ENCODE results near the gene PPP1R12B.
"Not testable (repeated sequence)": the region's sequence is repeated elsewhere in the genome, so short reads cannot be mapped to it uniquely, and the experiment has no call there.

The PPP1R12B gene

GRCh38 chr1:202452508-202452907 lies 104.0 kb downstream of the PPP1R12B start:
- no peak for DNase-seq (ENCODE audit: low read depth)

- DNase-seq (ENCODE audit: low read depth): not testable (repeated sequence)
Measured at GRCh38 chr1:202456372-202457169, 108.1 kb downstream of the PPP1R12B start.

- DNase-seq (ENCODE audit: low read depth): not testable (repeated sequence)
Measured at GRCh38 chr1:202458651-202459050, 110.2 kb downstream of the PPP1R12B start.

- DNase-seq (ENCODE audit: low read depth): not testable (repeated sequence)
Measured at GRCh38 chr1:202459470-202460142, 111.1 kb downstream of the PPP1R12B start.

DNA sequence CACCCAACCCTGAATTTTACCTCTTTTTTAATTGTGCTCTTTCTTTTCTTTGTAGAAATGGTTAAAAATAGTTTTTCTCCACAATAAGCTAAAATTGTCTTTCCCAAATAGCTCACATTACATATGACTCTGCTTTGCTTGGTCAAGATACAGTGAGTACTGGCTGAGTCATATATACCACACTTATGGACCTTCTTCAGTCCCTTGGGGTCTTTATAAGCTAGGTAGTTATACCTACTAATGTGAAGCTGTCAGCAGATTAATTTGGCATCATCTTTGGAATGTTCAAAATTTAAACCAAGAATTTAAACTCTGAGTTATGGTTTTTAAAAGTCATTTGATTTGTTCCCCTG lies 111.6 kb downstream of the PPP1R12B start:
- DNase-seq (ENCODE audit: low read depth): not testable (repeated sequence)

- no peak for DNase-seq (ENCODE audit: low read depth)
Measured at GRCh38 chr1:202462342-202463076, 114.0 kb downstream of the PPP1R12B start.

- not testable (repeated sequence) for DNase-seq (ENCODE audit: low read depth)
Measured at GRCh38 chr1:202464153-202464742, 115.7 kb downstream of the PPP1R12B start.

DNA sequence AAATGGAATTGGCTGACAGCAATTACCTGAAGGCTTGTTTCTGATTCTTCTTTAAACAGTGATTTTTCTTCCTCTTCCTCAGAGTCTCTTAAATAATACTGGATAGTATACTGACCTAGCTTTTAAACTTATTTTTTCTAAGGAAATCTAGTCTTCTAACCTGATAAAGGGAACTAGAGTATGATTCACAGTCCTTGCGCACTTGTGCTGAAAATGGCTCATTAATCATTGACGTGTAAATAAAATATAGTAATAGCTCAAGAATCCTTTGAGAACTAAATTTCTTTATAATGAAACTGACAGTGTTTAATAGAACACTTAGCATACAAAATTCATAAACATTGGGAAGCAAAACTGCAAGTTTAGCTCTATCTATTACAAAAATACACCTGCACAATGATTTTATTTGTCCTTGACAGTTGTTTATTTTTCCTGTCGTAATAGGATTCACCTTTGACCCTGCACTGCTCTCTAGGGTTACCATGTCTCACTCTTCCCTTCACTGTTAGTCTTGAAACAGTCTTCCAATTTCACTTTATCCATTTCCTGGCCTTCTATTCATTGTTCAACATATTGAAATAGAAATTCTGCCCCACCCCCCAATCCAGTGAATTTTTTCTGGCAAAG lies 117.3 kb downstream of the PPP1R12B start:
- DNase-seq (ENCODE audit: low read depth): not testable (repeated sequence)

GRCh38 chr1:202466339-202466738 lies 117.8 kb downstream of the PPP1R12B start:
- not testable (repeated sequence) for DNase-seq (ENCODE audit: low read depth)

DNA sequence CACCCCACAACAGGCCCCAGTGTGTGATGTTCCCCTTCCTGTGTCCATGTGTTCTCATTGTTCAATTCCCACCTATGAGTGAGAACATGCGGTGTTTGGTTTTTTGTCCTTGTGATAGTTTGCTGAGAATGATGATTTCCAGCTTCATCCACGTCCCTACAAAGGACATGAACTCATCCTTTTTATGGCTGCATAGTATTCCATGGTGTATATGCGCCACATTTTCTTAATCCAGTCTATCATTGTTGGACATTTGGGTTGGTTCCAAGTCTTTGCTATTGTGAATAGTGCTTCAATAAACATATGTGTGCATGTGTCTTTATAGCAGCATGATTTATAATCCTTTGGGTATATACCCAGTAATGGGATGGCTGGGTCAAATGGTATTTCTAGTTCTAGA lies 118.9 kb downstream of the PPP1R12B start:
- not testable (repeated sequence) for DNase-seq (ENCODE audit: low read depth)

GRCh38 chr1:202468695-202469094 lies 120.2 kb downstream of the PPP1R12B start:
- DNase-seq (ENCODE audit: low read depth): not testable (repeated sequence)

DNA sequence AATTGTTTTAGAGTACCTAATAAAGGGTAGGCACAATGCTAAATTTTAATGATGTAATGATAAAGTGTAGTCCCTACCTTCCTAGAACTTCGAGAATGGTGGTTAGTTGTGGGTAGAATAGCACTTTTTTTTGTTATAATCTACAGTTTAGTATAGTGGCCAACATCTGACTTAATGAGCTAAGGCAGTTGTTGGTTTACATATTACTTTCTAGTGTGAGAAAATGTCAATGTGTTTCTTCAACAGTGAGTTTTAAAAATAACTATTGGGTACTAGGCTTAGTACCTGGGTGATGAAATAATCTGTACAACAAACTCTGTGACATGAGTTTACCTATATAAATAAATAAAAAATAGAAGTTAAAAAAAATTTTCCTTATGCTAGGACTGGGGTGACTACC lies 120.6 kb downstream of the PPP1R12B start:
- not testable (repeated sequence) for DNase-seq (ENCODE audit: low read depth)

DNA sequence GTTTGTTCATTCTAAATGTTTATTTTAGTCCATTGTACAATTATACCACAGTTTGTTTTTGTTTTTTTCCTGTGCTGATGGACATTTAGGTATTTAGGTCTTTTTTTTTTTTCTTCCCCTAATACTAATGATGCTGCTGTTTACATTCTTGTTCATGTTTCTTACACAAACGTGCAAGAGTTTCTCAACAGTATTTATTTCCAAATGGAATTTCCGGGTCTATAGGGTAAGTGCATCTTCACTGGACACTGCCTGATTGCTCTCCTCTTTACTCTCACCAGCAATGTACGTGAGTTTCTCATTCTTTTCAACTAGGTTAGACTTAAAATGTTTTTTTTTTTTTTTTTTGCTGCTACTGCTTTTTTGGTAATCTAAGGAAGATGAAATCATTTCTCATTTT lies 122.7 kb downstream of the PPP1R12B start:
- no peak for DNase-seq (ENCODE audit: low read depth)

GRCh38 chr1:202472347-202473124 lies 124.0 kb downstream of the PPP1R12B start:
- DNase-seq (ENCODE audit: low read depth): not testable (repeated sequence)

DNA sequence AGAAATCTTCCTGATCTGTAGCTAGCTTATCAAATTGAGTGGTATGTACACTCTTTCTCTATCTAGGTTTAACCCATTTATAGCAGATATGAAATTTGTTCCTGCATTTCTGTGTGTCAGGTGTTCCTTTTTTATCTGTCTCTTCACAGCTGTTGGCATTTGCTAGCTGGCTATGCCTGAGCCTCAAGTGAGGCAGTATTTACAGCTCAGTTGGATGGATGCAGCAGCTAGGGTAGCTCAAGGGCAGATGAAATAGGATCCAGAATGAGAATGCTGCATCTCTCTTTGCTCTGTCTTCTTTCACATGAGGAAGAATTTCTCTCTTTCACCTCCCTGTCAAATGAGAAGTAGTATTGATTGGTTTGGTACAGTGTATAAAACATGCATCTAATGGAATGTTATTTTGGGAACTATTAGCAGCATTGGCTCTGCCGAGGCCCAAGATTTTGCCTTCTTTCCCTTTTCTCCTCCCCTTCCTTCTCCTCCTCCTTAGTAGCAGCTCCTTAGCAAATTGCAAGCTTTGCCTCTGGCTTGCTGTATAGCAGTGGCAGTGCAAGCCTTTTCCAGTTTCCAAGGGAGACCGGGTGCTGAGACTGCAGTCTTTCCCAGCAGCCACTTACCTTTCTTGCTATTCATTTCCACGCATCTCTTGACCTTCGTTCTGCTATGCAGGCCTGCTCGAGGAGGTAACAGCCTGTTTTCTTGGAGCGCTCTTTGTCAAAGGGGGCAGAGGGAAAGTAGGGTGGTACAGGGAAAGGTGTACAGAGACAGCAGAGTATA lies 125.0 kb downstream of the PPP1R12B start:
- DNase-seq (ENCODE audit: low read depth): not testable (repeated sequence)

DNA sequence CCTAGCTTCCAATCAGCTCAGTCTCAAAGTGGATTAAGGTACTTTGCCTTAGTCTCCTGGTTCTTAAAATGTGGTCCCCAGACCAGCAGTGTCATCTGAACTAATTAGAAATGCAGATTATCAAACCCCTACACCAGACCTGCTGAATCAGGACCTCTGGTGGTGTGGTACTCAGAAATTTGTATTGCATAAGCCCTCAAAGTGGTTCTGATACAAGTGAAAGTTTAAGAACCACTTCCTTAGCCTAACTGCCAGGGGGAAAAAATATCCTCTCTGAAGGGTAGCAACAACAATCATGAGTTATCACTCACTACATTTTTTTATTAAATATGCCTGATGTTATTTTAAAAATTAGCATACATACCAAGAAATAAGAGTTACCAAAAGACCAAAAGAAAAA lies 131.2 kb downstream of the PPP1R12B start:
- DNase-seq (ENCODE audit: low read depth): not testable (repeated sequence)

GRCh38 chr1:202480640-202481039 lies 132.1 kb downstream of the PPP1R12B start:
- DNase-seq (ENCODE audit: low read depth): not testable (repeated sequence)

- DNase-seq (ENCODE audit: low read depth): not testable (repeated sequence)
Measured at GRCh38 chr1:202483362-202483761, 134.9 kb downstream of the PPP1R12B start.

- not testable (repeated sequence) for DNase-seq (ENCODE audit: low read depth)
Measured at GRCh38 chr1:202484032-202484431, 135.5 kb downstream of the PPP1R12B start.

GRCh38 chr1:202484820-202485219 lies 136.3 kb downstream of the PPP1R12B start:
- DNase-seq (ENCODE audit: low read depth): not testable (repeated sequence)

All from GM04504 (cell line).